SU-DHL-6 (cell line): ENCODE data around the gene IRF2BP1.

Experiments
- H2AFZ ChIP-seq: fragments of 200-600 bp; sonication (generic); 2 replicates; pipeline ENCODE4 v1.6.1; 2014; ENCODE audit warnings: low read depth, mild to moderate bottlenecking, moderate library complexity, mixed read lengths, antibody characterized with exemption, low read length; ENCODE audit not compliant: severe bottlenecking
- H3F3A ChIP-seq: fragments of 200-600 bp; shearing (Covaris generic); 2 replicates; pipeline ENCODE4 v1.6.0; 2016; ENCODE audit warnings: antibody characterized with exemption, mild to moderate bottlenecking; ENCODE audit not compliant: insufficient read depth
- H3K27ac ChIP-seq: fragments of 200-600 bp; sonication (generic); 2 replicates; pipeline ENCODE4 v1.5.1; 2016; ENCODE audit warnings: low read depth, mild to moderate bottlenecking, low read length, moderate library complexity, mixed read lengths
- H3K27me3 ChIP-seq: fragments of 200-600 bp; sonication (generic), shearing (Covaris generic); 2 replicates; pipeline ENCODE4 v1.6.0; 2014; ENCODE audit warnings: mild to moderate bottlenecking, low read length
- H3K36me3 ChIP-seq: fragments of 200-600 bp; sonication (generic); 2 replicates; pipeline ENCODE4 v1.6.1; 2014; ENCODE audit warnings: mild to moderate bottlenecking, low read length, mixed read lengths
- H3K4me2 ChIP-seq: fragments of 300-600, 200-600 bp; shearing (Covaris generic), sonication (generic); 2 replicates; pipeline ENCODE4 v1.6.0; 2014; ENCODE audit warnings: low read length, low read depth, mild to moderate bottlenecking; ENCODE audit not compliant: poor library complexity, severe bottlenecking
- H3K4me3 ChIP-seq: fragments of 200-600 bp; sonication (generic); 2 replicates; pipeline ENCODE4 v1.5.1; 2014; ENCODE audit warnings: antibody characterized with exemption, low read length, mild to moderate bottlenecking, mixed read lengths; ENCODE audit not compliant: insufficient read depth, poor library complexity, severe bottlenecking
- H3K79me2 ChIP-seq: fragments of 200-600 bp; sonication (generic); 2 replicates; pipeline ENCODE4 v1.6.1; 2014; ENCODE audit warnings: mild to moderate bottlenecking, low read length, moderate library complexity; ENCODE audit not compliant: insufficient read depth
- H3K9ac ChIP-seq: fragments of 200-600 bp; sonication (generic); 2 replicates; pipeline ENCODE4 v1.7.0; 2014; ENCODE audit warnings: mild to moderate bottlenecking, low read length
- H3K9me2 ChIP-seq: fragments of 200-600 bp; sonication (generic); replicated peaks from 2 replicates; pipeline ENCODE4 v1.6.1; 2014; ENCODE audit warnings: low read length; ENCODE audit not compliant: insufficient read depth
- H3K9me3 ChIP-seq: fragments of 200-600 bp; sonication (generic); 2 replicates; pipeline ENCODE4 v1.6.1; 2014; ENCODE audit warnings: low read length, mixed read lengths; ENCODE audit not compliant: insufficient read depth
- H4K20me1 ChIP-seq: fragments of 200-600 bp; sonication (generic); 2 replicates; pipeline ENCODE4 v1.6.1; 2014; ENCODE audit warnings: low read depth, mild to moderate bottlenecking, antibody characterized with exemption, low read length, moderate library complexity, mixed read lengths
- CTCF ChIP-seq: fragments of 200-600 bp; sonication (generic); IDR thresholded peaks from one replicate; pipeline ENCODE4 v1.5.1; 2017; ENCODE audit warnings: antibody characterized with exemption, mild to moderate bottlenecking, low read length, moderate library complexity; ENCODE audit not compliant: insufficient read depth, poor library complexity, severe bottlenecking
- EZH2phosphoT487 ChIP-seq: fragments of 200-600 bp; sonication (generic), shearing (Covaris generic); conservative IDR thresholded peaks from 2 replicates; pipeline ENCODE4 v1.6.1; 2018; ENCODE audit warnings: mild to moderate bottlenecking, antibody characterized with exemption, low read length, moderate library complexity, mixed read lengths

IRF2BP1 gene

GRCh38 chr19:45884682-45885555, 1.0 kb downstream of the IRF2BP1 start:
- TF ChIP-seq EZH2phosphoT487 (no peak), CTCF (no peak)
- Histone ChIP-seq H3K27ac (peak overlapping the region; percentile 78), H2AFZ (no peak overlapping the region), H3K27me3 (no peaks in the 10 kb centered on the region), H3K9ac (peak overlapping the region; percentile 87), H4K20me1 (no peaks in the 10 kb centered on the region), H3K9me3 (no peaks in the 10 kb centered on the region), H3F3A (peaks cover 18% of the 10 kb centered on the region), H3K4me2 (peak overlapping the region; percentile 86), H3K4me3 (peak overlapping the region; percentile 79), H3K36me3 (no peaks in the 10 kb centered on the region), H3K79me2 (peaks cover 12% of the 10 kb centered on the region; the same call in 1 of the 2 replicates), H3K9me2 (no peaks in the 10 kb centered on the region)

- no peaks in the 10 kb centered on the region for H4K20me1 ChIP-seq
- H3K4me2 ChIP-seq, result peak overlapping the region; percentile 50
- H2AFZ ChIP-seq, result no peak overlapping the region
- TF ChIP-seq CTCF, result no peak
- no peak for TF ChIP-seq EZH2phosphoT487
- peak overlapping the region; percentile 39 for H3K4me3 ChIP-seq
- H3K9ac ChIP-seq, result no peak overlapping the region
- H3K9me3 ChIP-seq, result no peaks in the 10 kb centered on the region
- H3K9me2 ChIP-seq, result no peaks in the 10 kb centered on the region
- no peaks in the 10 kb centered on the region for H3K27me3 ChIP-seq
- H3K36me3 ChIP-seq, result no peaks in the 10 kb centered on the region
- H3K27ac ChIP-seq, result no peak overlapping the region
- peaks cover 12% of the 10 kb centered on the region; the same call in 1 of the 2 replicates for H3K79me2 ChIP-seq
- H3F3A ChIP-seq, result peaks cover 10% of the 10 kb centered on the region
Measured at GRCh38 chr19:45883881-45884681, 1.9 kb downstream of the IRF2BP1 start.

GRCh38 chr19:45883586-45883880, 2.4 kb downstream of the IRF2BP1 start:
- H2AFZ ChIP-seq, result no peak overlapping the region
- no peaks in the 10 kb centered on the region for H3K9me2 ChIP-seq
- no peaks in the 10 kb centered on the region for H4K20me1 ChIP-seq
- peak overlapping the region; percentile 39 for H3K4me3 ChIP-seq
- TF ChIP-seq CTCF, result no peak
- TF ChIP-seq EZH2phosphoT487, result no peak
- H3K36me3 ChIP-seq, result no peaks in the 10 kb centered on the region
- H3K9ac ChIP-seq, result no peak overlapping the region; the same call in 1 of the 2 replicates
- no peaks in the 10 kb centered on the region for H3K9me3 ChIP-seq
- H3K27me3 ChIP-seq, result no peaks in the 10 kb centered on the region
- no peak overlapping the region for H3K27ac ChIP-seq
- H3K4me2 ChIP-seq, result peak overlapping the region; percentile 80
- peaks cover 12% of the 10 kb centered on the region; the same call in 1 of the 2 replicates for H3K79me2 ChIP-seq
- H3F3A ChIP-seq, result peaks cover 7% of the 10 kb centered on the region
